Stimulated activated CD4-positive, alpha-beta T cell treated with anti-CD3 and anti-CD28 coated beads, Interleukin-2, amount 100 ng/mL, for 4 hours (primary cell): ENCODE measurements around the gene GBP4.
"Not testable (repeated sequence)": the region's sequence is repeated elsewhere in the genome, so short reads cannot be mapped to it uniquely, and the experiment has no call there.

Experiments used
- DNase-seq: peaks from one replicate; pipeline ENCODE4 v3.0.0-alpha.2; 2020; ENCODE audit warnings: low read depth

The GBP4 gene, protein sequence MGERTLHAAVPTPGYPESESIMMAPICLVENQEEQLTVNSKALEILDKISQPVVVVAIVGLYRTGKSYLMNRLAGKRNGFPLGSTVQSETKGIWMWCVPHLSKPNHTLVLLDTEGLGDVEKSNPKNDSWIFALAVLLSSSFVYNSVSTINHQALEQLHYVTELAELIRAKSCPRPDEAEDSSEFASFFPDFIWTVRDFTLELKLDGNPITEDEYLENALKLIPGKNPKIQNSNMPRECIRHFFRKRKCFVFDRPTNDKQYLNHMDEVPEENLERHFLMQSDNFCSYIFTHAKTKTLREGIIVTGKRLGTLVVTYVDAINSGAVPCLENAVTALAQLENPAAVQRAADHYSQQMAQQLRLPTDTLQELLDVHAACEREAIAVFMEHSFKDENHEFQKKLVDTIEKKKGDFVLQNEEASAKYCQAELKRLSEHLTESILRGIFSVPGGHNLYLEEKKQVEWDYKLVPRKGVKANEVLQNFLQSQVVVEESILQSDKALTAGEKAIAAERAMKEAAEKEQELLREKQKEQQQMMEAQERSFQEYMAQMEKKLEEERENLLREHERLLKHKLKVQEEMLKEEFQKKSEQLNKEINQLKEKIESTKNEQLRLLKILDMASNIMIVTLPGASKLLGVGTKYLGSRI

DNA sequence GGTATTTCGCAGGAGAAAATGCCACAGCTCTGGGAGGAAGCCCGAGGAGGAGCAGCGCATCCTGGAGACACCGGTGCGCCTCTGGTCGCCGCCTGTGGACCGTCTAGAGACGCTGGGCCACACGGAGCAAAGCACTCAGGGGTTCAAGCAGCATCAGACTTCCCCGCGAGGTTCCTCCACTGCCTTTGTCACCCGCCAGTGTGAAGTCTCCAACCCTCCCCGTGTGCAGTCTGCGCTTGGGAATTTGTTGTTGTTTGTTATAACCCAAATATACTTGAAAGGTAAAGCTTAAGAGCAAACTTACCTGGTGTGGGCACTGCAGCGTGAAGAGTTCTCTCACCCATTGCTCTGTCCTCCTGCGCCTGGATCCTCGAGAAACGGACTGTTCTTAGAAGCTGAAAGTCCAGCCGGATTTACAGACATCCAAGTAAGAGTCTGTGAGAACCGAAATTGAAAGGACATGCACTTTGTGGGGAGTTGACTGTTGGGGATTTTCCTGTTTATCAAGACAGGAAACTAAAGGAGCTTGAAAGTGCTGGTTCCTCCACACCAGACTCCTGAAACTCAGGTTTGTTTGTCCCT lies at the start of gene GBP4:
GBP4 (minus strand) TSS at position 452 of the 582 bp plus-strand sequence; CDS start at position 344, 108 bp downstream.
- DNase-seq = peak; percentile 28

DNA sequence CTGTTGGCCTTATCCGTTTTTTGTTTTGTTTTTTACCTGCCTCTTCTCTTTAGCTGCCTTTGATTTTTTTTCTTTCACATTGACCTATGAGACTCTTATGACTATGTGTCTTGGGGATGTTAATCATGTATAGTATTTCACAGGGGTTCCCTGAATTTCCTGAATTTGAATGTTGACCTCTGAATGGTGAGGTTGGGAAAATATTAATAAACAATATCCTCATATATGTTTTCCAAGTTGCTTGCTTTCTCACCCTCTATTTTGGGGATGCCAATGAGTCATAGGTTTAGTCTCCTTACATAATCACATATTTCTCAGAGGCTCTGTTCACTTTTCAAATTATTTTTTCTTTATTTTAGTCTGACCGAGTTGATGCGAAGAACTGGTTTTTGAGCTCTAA lies 44.3 kb upstream of the GBP4 start:
- DNase-seq = no peak

DNA sequence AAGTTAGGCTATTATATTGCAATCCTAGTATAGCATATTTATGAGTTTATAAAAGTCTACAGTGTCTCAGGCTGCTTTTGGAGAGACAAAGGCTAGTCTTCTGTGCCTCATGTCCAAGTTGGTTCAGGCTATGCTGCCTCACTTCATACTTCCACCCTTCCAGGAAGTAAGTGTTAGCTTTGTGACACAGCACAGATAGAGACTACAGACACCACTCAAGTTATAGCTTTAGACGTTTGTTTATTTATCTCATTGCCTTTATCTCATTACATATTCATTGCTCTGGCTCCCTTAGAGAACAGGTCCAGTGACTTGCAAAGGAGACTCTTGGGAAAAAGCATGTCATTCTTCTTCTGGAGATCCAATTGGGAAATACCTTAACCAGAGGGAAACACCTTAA lies 22.6 kb upstream of the GBP4 start:
- DNase-seq = no peak

DNA sequence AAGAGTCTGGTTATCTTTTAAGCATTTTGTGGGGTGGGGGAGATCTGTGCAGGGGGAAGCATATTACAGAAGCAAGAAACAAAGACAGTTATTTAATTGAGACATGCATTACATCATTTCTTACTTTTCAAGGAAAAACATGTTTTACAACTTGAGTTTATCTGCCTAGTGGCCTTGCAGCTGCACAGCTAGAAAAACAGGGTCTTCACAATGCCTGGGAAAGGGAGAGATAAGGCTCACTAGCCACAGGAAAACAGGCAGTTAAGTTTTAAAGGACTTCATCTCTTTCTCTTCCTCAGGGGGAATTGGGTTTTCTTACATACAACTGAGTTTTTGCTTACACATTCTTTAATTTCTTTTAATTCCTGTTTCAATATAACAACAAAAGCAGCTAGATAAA lies 21.1 kb upstream of the GBP4 start:
- DNase-seq = not testable (repeated sequence)

DNA sequence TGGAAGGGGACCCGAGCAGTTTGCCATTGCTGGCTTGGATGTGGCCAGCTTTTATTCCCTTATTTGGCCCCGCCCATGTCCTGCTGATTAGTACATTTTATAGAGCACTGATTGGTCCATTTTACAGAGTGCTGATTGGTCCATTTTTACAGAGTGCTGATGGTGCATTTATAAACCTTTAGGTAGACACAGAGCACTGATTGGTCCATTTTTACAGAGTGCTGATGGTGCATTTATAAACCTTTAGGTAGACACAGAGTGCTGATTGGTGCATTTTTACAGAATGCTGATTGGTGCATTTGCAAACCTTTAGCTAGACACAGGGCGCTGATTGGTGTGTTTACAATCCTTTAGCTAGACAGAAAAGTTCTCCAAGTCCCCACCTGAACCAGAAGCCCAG lies 20.2 kb upstream of the GBP4 start:
- DNase-seq = not testable (repeated sequence)

DNA sequence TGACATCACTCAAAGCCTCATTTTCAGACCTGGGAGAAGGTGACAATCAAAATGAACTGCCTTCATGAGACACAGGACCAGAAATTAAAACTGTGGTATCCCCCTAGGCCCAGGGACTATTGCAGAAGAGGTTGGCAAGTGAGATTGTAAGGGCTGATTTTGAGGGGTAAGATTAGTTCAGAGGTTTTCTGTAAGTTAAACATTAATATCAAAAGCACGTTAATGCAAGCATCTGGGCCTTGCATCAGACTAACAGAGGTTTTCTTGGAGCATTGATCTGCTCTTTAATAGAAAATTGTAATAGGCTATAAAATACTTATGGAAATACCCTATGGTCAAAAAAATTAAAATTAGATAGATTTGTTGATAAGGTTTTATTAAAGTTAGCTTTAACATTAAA lies 14.6 kb upstream of the GBP4 start:
- no peak for DNase-seq

DNA sequence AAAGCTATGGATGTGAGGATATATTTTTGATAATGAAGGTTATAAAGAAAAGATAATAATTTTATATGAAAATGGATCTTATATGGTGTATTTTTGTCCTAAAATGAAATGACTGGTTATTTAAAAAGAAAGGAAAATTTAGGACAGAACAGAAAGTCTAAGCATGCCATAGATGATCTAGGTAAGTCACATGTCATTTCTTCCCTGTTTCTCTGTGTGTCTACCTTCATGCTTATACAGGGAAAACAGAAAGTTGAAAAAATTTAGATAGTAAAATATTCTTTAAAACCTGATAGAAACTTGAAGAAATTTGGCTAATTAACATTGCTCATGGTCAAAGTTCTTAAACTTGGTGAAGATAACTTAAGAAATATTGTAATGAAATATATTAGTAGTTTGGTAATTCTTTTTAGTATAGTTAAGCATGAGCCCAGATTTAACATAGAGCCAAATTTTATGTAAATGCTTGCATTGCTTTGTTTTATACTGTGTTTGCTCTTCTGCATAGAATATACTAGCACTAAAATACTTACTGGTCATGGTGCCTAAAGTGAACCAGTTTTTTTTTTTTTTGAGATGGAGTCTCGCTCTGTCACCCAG lies 12.4 kb upstream of the GBP4 start:
- DNase-seq = no peak

DNA sequence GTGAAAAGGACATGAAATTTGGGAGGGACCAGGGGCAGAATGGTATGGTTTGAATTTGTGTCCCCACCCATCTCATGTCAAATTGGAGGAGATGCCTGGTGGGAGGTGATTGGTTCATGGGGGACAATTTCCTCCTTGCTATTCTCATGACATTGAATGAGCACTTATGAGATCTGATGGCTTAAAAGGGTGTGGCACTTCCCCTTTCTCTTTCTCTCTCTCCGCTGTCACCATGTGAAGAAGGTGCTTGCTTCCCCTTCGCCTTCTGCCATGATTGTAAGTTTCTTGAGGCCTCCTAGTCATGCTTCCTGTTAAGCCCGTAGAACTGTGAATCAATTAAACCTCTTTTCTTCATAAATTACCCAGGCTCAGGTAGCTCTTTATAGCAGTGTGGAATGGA lies 7.6 kb upstream of the GBP4 start:
- no peak for DNase-seq

DNA sequence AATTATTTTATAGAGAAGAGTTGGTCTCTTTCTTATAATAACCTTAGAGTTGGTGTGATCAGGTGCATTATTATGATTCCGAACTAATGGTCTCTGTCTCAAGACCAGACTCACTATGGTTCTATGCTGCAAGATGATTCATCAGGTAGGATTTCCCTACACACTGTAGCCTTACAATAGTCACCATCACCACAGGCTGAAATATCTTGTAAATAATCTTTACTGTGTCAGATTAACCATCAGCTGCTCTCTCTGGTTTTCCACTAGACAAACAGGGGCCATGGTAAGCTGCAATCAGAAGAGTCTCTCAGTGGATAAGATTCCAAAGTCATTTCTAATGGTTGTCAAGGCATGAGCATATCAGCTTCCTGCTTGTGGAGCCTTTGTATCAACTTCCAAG lies 4.4 kb upstream of the GBP4 start:
- no peak for DNase-seq

DNA sequence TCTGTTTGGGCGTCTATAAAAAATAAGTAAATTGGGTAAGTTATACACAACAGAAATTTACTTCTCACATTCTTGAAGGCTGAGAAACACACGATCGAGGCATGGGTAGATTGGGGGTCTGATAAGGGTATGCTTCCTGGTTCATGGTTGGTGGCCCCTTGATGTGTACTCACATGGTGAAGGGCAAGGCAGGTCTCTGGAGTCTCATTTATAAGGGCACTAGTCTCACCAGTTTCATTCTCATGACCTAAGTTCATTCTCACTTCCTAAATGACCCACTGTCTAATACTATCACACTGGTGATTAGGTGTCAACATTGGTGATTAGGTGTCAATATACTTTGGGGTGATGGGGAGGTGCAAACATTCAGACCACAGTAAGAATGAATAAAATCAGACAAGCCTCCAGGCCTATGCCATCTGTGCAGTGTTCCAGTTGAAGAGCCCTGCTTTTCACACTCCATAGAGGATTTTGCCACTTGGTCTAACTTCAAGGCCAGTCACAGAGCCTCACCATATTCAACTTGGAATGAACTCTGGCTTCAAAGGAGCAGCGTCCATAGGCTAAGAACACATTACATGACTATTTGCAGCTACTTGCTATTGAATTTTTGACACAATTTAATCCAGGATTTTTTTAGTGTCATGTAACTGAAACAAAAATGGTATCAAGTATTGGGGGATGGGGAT lies 2.5 kb upstream of the GBP4 start:
- DNase-seq = no peak

DNA sequence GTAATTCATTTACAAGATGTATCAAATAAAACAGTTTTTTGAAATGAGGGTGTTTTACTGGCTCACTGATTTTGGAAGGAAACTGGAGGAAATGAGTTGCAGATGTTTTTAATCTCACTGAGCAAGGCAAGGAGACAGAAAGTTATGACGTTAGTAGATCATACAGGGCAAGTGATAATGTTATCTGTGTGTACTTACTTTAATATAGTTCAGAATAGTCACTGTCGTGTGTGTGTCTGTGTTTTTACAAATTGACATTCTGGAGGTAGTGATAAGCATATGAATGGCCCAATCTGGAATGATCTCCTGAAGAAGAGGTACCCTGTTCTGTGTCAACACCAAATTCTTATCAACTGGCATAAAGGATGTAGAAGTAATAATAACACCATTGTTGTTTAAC lies 1.9 kb upstream of the GBP4 start:
- no peak for DNase-seq

DNA sequence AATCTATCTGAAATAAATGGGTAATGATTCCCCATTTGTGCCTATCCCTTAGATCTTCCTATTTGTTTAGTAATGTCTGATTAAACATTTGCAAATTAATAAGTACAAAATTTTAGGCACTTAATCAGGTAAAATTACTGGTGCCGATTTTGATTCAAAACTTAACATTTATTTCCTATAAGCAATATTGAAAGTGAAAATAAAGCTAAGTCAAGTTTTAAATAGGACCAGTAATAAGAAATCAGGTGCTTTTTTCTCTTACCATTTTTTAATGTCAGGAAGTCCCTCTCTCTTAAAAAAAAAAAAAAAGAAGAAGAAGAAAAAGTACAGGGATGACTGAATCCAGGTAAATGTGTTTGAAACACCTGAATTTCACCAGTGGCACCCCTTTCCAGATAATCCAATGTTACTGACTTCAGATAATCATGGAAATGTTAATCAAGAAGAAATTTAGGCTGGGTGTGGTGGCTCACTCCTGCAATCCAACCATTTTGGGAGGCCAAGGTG lies 836 bp upstream of the GBP4 start:
- DNase-seq = no peak

DNA sequence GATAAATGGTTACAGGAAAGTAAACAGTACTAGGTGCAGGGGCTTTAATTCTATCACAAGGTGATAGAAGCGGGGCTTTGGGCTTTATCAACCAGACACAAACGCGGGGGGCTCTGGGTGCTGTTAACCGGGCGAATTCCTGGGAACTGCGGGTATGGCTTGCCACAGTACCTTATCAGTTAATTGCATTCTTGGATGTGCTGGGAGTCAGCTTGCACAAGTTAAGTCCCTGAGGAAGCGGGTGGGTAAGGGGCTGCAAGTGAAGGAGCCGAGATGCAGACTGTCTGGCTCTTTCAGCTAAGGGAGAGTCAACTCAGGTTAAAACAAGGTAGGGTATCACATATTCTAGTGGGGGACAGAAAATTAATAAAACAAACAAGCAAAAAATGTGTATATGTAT lies 661 bp downstream of the GBP4 start:
- no peak for DNase-seq

DNA sequence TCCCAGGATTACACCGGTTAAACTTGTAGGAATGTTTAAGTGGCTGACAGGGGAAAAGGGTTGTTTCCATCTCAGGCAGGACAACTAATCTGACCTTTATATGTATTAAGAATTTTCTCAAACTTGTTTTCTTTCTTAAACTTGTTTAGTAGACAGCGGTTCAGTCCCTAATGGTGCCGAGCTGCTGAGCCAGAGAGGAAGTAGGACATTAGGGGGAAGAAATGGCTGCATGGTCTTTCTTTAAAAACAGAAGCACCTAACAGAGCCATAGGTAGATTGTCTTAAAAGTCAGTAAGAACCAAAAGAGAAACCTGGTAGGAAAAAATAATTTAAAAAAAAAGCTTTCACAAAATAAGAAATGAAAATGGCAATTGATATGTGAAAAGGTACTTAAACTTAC lies 3.3 kb downstream of the GBP4 start:
- no peak for DNase-seq

DNA sequence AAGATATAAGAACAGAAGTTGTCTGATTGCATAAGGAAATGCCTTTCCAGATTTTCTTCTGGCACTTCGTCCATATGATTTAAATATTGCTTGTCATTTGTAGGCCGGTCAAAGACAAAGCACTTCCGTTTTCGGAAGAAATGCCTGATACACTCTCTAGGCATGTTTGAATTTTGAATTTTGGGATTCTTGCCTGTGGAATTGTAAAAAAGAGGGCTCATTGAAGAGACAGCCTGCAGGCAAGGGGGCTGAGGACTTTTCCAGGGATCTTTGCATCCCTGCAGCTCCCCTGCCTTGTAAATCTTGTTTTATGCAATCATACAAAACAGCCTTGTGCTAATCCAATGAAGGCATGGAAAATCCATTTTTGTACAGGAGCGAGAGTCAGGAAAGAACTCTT lies 7.4 kb downstream of the GBP4 start:
- no peak for DNase-seq

DNA sequence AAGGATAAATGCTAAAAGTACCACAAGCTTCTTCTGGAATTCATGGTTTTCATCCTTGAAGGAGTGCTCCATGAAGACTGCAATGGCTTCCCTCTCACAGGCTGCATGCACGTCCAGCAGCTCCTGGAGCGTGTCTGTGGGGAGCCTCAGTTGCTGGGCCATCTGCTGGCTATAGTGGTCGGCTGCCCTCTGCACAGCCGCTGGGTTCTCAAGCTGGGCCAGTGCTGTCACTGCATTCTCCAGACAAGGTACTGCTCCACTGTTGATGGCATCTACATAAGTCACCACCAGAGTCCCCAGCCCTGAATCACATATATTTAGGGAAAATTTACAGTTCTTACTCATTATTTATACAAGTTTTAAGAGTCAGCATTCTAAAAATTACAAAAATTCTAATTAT lies 8.7 kb downstream of the GBP4 start:
- DNase-seq = no peak

DNA sequence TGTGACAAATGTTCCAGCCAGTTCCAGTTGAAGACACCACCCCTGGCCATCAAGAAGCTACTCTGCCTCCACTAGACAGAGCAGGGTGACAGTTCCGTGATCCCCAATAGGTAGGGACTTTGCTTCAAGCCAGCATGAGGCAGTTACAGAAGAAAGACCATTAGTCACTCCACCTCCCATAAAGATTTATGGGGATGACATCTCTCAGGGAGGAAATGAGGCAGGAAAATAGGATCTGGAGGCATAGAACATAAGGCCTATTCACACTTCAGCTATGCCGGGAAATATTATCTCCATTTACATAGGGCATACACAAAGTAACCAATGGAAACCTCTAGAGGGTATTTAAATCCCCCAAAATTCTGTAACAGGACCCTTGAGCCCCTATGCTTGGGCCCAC lies 19.4 kb downstream of the GBP4 start:
- no peak for DNase-seq

DNA sequence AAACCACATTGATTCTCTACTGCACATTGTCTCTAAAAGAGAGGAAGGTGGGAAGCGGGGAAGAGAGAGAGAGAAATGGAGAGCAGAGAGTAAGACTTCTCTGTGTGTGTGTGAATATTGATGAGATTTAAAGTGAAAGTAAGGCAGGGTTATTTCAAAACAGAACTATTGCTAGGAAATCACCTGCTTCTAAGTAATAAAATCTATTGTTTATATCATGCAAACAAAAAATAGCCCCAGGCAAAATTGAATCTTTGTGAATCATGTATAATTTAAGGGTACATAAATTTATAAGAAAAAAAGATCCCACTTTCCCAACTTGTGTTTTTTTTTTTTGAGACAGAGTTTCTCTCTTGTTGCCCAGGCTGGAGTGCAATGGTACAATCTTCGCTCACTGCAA lies 21.8 kb downstream of the GBP4 start:
- no peak for DNase-seq

DNA sequence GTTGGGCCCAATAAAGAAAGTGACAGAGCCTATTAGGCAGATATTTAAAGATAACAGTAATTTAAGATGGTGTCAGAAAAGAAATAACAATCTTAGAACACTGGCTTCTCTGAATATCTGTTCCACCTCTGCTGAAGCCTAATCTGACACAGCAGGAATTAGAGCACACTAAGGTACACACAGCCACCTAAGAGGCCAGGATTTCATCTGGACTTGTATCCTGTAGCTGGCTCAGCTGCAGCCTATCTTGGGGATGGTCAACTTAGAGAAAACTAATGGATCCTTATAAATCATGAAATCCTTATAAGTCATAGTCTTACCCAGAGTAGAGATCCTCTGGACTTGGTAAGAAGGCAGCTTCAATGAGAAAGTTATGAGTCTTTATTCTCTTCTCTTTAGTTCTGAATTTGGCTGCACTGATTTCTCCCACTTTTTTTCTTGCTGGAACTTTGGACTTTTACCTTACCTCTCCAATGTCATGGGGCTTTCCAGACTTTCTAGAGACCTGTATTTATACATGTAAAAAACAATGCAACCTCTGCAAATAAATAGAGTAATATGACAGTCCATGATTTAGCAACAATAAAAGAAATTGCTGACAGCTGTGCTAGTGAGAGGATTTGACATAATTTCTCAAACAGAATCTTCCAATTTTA lies 23.0 kb downstream of the GBP4 start, which contains the start of gene GBP7:
GBP7 (minus strand) TSS at position 403 of the 656 bp plus-strand sequence. CDS start 4,068 bp downstream, outside the sequence.
- no peak for DNase-seq

DNA sequence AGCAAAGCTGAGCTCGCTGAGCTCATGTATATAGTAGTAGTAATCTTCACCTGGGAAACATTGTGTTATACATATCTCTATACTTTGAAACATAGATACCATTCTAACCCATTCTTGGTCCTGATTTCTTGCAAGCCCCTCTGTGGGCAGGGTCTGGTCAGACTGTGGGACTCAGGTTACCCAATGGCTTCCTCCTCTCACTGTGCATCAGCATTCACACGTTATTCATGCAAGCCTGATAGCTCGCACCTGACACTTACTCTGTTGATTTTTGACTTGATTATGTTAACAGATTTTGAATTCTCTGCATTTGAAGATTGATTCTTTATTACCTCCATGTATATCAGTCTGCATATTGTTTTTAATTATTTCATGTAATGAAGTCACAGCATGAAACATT lies 24.3 kb downstream of the GBP4 start:
- DNase-seq = no peak

DNA sequence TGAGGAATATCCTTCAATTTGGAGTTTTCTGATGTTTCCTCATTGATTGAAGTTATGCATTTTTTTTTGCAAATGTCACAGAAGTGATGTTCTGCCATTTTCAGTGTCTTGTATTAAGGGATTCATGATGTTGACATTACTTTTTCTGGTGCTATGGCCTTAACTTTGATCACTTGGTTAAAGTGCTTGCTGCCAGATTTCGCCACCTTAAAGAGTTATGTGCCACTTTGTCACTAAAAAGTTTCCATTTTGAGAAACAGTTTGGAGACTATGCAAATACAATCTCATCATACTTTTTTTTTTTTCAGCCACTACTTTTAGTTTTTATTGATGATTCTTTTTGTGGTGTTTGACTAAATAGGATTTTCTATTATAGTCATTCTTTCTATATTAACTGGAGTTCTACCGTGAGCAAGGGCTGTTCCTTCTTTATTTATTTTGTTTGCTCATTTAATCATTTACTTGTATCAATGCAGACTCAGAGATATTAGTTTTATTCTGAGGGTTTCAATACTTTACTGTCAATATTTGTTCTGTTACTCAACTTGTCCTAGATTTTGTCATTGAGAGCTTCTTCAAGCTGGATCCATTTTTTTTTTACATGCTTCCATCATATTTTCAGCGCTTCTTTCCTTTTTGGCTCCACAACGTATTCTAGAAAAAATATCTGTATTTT lies 26.1 kb downstream of the GBP4 start:
- no peak for DNase-seq
